NCI-H2196 (cell line): ENCODE data around the gene TMEM123.
A peak's percentile ranks its signal among the peaks of the same experiment; 100 is the strongest.

Experiments
- DNase-seq: peaks from one replicate; lab custom pipeline; 2025; ENCODE audit not compliant: unreplicated experiment; lab: John Stamatoyannopoulos, UW

The TMEM123 gene

DNA sequence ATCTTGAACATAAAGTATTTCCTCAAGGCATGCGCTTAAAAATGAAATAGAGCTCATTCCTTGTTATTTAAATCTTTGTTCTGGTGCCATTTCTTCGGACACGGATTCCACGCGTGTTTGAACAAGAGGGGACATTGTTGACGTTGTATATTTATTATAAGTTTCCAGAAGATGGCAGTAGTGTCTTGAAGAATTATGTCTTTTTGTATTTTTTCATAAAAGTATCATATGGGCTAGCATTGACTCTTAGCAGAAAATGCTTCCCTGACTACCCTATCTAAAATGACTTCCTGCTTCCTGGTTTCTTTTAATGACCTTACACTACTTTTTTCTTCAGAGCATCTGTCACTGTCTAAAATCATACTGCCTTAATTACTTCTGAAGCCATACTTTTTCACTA, 85.2 kb downstream of the TMEM123 start:
- DNase-seq: peak; percentile 18

- DNase-seq: no peak
Measured at GRCh38 chr11:102364991-102365390, 87.6 kb downstream of the TMEM123 start.

DNA sequence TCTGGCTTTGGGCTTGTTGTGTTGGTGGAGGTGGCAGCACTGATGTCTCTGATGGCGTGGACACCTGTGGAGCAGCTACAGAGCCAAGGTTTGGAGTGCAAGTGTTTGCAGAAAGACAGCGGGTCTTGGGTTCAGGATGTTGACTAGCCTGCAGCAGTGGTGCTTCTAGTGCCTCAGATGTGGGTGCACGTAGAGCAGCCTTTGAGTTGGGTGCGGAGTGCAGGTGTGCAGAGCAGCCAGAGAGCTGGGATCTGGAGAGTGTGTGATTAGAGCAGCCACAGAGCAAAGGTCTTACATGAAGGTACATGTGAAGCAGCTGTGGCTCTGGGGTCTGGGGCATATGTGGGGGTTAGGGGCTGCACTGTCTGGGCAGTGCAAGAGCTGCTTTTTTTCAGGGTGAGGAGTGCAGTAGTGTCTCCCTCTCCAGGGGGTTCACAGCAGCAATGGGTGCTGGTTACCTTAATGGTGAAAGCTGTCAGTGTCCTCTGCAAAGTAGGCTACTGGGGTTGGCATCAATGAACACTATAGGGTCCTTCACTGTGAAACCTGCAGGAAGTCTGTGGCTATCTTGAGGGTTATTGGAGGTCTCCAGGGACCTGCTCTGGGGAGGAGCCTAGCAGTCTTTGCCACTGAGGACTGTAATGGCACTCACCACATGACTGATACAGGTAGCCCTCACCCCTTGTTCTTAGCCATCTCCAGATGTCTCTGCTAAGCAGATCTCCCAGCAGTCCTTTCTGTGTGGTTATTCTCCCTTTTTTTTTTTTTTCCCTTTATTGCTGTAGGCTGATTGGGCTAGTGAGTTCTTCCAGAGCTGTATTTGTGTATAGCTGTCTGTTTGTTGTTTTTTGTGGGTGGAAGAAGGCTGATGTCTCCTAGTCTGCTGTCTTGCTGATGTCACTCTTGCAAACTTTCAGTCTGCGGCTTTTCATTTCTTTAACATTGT, 91.2 kb downstream of the TMEM123 start:
- no peak for DNase-seq

- no peak for DNase-seq
Measured at GRCh38 chr11:102360681-102361080, 91.9 kb downstream of the TMEM123 start.

DNA sequence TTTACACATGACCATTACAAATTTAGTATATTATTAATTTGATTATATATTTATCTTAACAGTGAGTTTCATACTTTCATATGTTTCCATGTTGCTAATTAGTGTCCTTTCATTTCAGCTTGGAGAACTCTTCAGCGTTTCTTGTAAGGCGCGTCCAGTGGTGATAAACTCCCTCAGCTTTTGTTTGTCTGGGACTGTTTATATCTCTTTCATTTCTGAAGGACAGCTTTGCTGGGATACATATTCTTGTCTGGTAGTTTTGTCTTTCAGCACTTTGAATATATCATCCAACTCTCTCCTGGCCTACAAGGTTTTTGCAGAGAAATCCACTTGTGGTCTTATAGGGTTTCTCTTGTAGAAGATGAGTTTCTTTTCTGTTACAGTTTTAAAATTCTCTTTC, 93.2 kb downstream of the TMEM123 start:
- no peak for DNase-seq

- no peak for DNase-seq
Measured at GRCh38 chr11:102357116-102357515, 95.4 kb downstream of the TMEM123 start.

DNA sequence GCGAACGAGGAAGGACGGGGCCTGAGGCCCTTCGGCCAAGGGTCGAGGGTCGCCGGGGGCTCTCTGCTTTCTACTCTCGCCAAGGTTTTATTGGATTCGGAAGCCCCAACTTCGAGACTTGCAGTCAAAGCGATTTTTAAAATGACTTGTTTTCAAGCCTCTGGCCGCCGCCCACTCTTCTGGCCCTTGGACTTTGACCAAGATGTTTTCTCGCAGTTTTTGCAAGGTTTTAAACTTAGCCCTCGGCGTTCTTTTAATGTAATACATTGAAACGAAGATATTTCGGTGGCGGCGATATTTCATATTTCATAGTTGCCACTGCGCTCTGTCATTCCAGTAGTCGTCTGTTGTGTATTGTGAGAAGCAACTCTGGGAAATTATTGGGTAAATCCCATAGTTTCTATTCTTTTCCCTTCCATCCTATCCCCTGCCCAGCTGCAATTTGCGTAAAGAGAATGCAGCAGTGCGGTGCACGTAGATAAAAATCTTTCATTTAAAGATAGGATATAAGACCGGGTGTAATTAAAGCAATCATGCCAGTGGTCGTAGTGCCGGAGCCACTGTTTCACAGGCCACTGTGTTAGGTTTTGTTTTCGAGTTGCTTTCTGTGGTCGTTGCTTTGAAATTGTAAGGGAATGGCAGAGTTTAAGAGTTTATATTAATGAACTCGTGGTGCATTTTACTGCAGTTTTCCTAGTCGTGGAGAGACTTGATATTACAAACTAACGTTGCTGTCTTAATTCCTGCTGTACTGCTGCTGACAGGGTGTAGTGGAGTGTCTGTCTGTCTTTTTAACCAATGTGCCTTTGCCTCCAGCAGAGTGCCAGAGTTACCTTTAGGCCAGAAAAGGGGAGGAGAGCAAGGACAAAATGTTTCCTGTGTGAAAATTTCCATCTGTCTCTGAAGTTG, 104.8 kb downstream of the TMEM123 start:
- DNase-seq: no peak

- DNase-seq: peak; percentile 98
Measured at GRCh38 chr11:102346748-102347461, 105.7 kb downstream of the TMEM123 start, which contains the start of gene BIRC2. TSS of gene BIRC2 (plus strand) at chr11:102347214. CDS start at chr11:102349855, 2,641 bp downstream.

GRCh38 chr11:102346456-102346747, 106.2 kb downstream of the TMEM123 start:
- no peak for DNase-seq
